ENCODE data around the gene RNASEH2B.

Gene RNASEH2B

GRCh38 chr13:50907781-50908180, 1.8 kb upstream of the RNASEH2B start:
- no peak for DNase-seq (ENCODE audit: low read depth)

GRCh38 chr13:50908371-50908770, 1.2 kb upstream of the RNASEH2B start:
- no peak for DNase-seq (ENCODE audit: low read depth)

GRCh38 chr13:50910485-50910805, 854 bp downstream of the RNASEH2B start:
- no peak for DNase-seq (ENCODE audit: low read depth)

- no peak for DNase-seq (ENCODE audit: low read depth)
Observed at GRCh38 chr13:50911081-50911631, 1.6 kb downstream of the RNASEH2B start.

GRCh38 chr13:50911937-50912795, 2.6 kb downstream of the RNASEH2B start:
- DNase-seq (ENCODE audit: low read depth) = peak; percentile 88

- DNase-seq (ENCODE audit: low read depth) = no peak
Observed at GRCh38 chr13:50912851-50913250, 3.3 kb downstream of the RNASEH2B start.

GRCh38 chr13:50914176-50914700, 4.6 kb downstream of the RNASEH2B start:
- no peak for DNase-seq (ENCODE audit: low read depth)

- no peak for DNase-seq (ENCODE audit: low read depth)
Observed at GRCh38 chr13:50914848-50915247, 5.3 kb downstream of the RNASEH2B start.

- DNase-seq (ENCODE audit: low read depth) = no peak
Observed at GRCh38 chr13:50915565-50915964, 6.0 kb downstream of the RNASEH2B start.

- no peak for DNase-seq (ENCODE audit: low read depth)
Observed at GRCh38 chr13:50916701-50917184, 7.2 kb downstream of the RNASEH2B start.

- DNase-seq (ENCODE audit: low read depth) = no peak
Observed at GRCh38 chr13:50917572-50917971, 8.0 kb downstream of the RNASEH2B start.

- DNase-seq (ENCODE audit: low read depth) = no peak
Observed at GRCh38 chr13:50918567-50918966, 9.0 kb downstream of the RNASEH2B start.

- DNase-seq (ENCODE audit: low read depth) = no peak
Observed at GRCh38 chr13:50919277-50919676, 9.7 kb downstream of the RNASEH2B start.

- no peak for DNase-seq (ENCODE audit: low read depth)
Observed at GRCh38 chr13:50921706-50922105, 12.1 kb downstream of the RNASEH2B start.

- DNase-seq (ENCODE audit: low read depth) = no peak
Observed at GRCh38 chr13:50923272-50923671, 13.7 kb downstream of the RNASEH2B start.

GRCh38 chr13:50924025-50924424, 14.4 kb downstream of the RNASEH2B start:
- DNase-seq (ENCODE audit: low read depth) = no peak

- no peak for DNase-seq (ENCODE audit: low read depth)
Observed at GRCh38 chr13:50927701-50928100, 18.1 kb downstream of the RNASEH2B start.

GRCh38 chr13:50928102-50928501, 18.5 kb downstream of the RNASEH2B start:
- DNase-seq (ENCODE audit: low read depth) = no peak

- DNase-seq (ENCODE audit: low read depth) = no peak
Observed at GRCh38 chr13:50928659-50929462, 19.3 kb downstream of the RNASEH2B start.

GRCh38 chr13:50932091-50932490, 22.5 kb downstream of the RNASEH2B start:
- DNase-seq (ENCODE audit: low read depth) = no peak

- DNase-seq (ENCODE audit: low read depth) = no peak
Observed at GRCh38 chr13:50934735-50935435, 25.3 kb downstream of the RNASEH2B start.

GRCh38 chr13:50936679-50937078, 27.1 kb downstream of the RNASEH2B start:
- peak; percentile 35 for DNase-seq (ENCODE audit: low read depth)

Measured in stromal cell of bone marrow (primary cell).